GM23338 (cell line): ENCODE measurements around the gene DIP2C. TPM values are rescaled to one million over a fixed set of nuclear protein-coding genes. Genes with fewer than 3 reads are reported as not detected.

ENCODE experiments used
- ATAC-seq: fragments of 200-7000 bp; cut with Tn5 transposase; 3 replicates; pipeline ENCODE4 v1.9.1; 2020
- DNase-seq: peaks from one replicate; pipeline ENCODE4 v3.0.0-alpha.2; 2015; ENCODE audit warnings: low spot score
- H2AFZ ChIP-seq: fragments of 200-600 bp; sonication (generic); 2 replicates; pipeline ENCODE4 v1.8.0; 2016; ENCODE audit warnings: antibody characterized with exemption, mild to moderate bottlenecking, moderate library complexity
- H3F3A ChIP-seq: fragments of 200-600 bp; sonication (generic); replicated peaks from 2 replicates; pipeline ENCODE4 v1.8.0; 2017; ENCODE audit warnings: antibody characterized with exemption, mixed run types, low read depth
- H3K27ac ChIP-seq: fragments of 200-600 bp; sonication (generic); 2 replicates; pipeline ENCODE4 v1.6.1; 2016; ENCODE audit warnings: low read depth
- H3K27me3 ChIP-seq: fragments of 200-600 bp; sonication (generic); 2 replicates; pipeline ENCODE4 v1.8.0; 2016; ENCODE audit warnings: mild to moderate bottlenecking, mixed run types, moderate library complexity; ENCODE audit not compliant: insufficient read depth
- H3K36me3 ChIP-seq: fragments of 200-600 bp; sonication (generic); 2 replicates; pipeline ENCODE4 v1.8.0; 2016; ENCODE audit warnings: mild to moderate bottlenecking; ENCODE audit not compliant: insufficient read depth
- H3K4me1 ChIP-seq: fragments of 200-600 bp; sonication (generic); 2 replicates; pipeline ENCODE4 v1.8.0; 2016; ENCODE audit warnings: mild to moderate bottlenecking, moderate library complexity; ENCODE audit not compliant: insufficient read depth
- H3K4me2 ChIP-seq: fragments of 200-600 bp; sonication (generic); 2 replicates; pipeline ENCODE4 v1.7.1; 2017; ENCODE audit warnings: mixed run types
- H3K4me3 ChIP-seq: fragments of 200-600 bp; sonication (generic); 2 replicates; pipeline ENCODE4 v1.6.1; 2016; ENCODE audit warnings: mixed run types
- H3K79me2 ChIP-seq: fragments of 200-600 bp; sonication (generic); replicated peaks from 2 replicates; pipeline ENCODE4 v1.8.0; 2017; ENCODE audit warnings: mild to moderate bottlenecking; ENCODE audit not compliant: insufficient read depth
- H3K9me2 ChIP-seq: fragments of 200-600 bp; sonication (generic); 2 replicates; pipeline ENCODE4 v1.8.0; 2017; ENCODE audit not compliant: insufficient read depth
- H4K20me1 ChIP-seq: fragments of 200-600 bp; sonication (generic); replicated peaks from 2 replicates; pipeline ENCODE4 v1.8.0; 2017; ENCODE audit warnings: mild to moderate bottlenecking; ENCODE audit not compliant: insufficient read depth
- H3K27ac Mint-ChIP-seq: 2 replicates; pipeline ENCODE4 v1.8.0; 2020; ENCODE audit warnings: inconsistent platforms, mild to moderate bottlenecking, moderate library complexity, mixed read lengths
- H3K27me3 Mint-ChIP-seq: 3 replicates; pipeline ENCODE4 v1.8.0; 2022; ENCODE audit warnings: low read depth, mild to moderate bottlenecking, moderate library complexity, mixed read lengths, inconsistent platforms; ENCODE audit not compliant: insufficient read depth, poor library complexity
- H3K36me3 Mint-ChIP-seq: 3 replicates; pipeline ENCODE4 v1.8.0; 2021; ENCODE audit warnings: low read depth, mild to moderate bottlenecking, inconsistent platforms, moderate library complexity, mixed read lengths
- H3K4me1 Mint-ChIP-seq: 3 replicates; pipeline ENCODE4 v1.8.0; 2020; ENCODE audit warnings: mild to moderate bottlenecking, inconsistent platforms, mixed read lengths
- H3K4me3 Mint-ChIP-seq: 3 replicates; pipeline ENCODE4 v1.8.0; 2021; ENCODE audit warnings: moderate library complexity, mild to moderate bottlenecking, inconsistent platforms, mixed read lengths
- H3K9me3 Mint-ChIP-seq: 3 replicates; pipeline ENCODE4 v1.8.0; 2020; ENCODE audit warnings: moderate library complexity, mild to moderate bottlenecking, inconsistent platforms, mixed read lengths
- CREB1 ChIP-seq: fragments of 250-450 bp; sonication (Bioruptor Pico); IDR thresholded peaks from 2 replicates; pipeline ENCODE4 v1.5.0; 2020; ENCODE audit warnings: low read depth, mild to moderate bottlenecking, moderate library complexity
- EZH2phosphoT487 ChIP-seq: fragments of 200-600 bp; sonication (generic); IDR thresholded peaks from one replicate; pipeline ENCODE4 v1.8.1; 2018; ENCODE audit warnings: antibody characterized with exemption; ENCODE audit not compliant: unreplicated experiment
- POLR2AphosphoS5 ChIP-seq: IDR thresholded peaks from 2 replicates; pipeline ENCODE4 v1.6.1; 2016; ENCODE audit warnings: antibody characterized with exemption, low read depth
- ZNF114 ChIP-seq: fragments of 250-450 bp; sonication (Bioruptor Pico); IDR thresholded peaks from 2 replicates; pipeline ENCODE4 v1.5.0; 2020; ENCODE audit warnings: mild to moderate bottlenecking, moderate library complexity
- ZNF331 ChIP-seq: fragments of 250-450 bp; sonication (Bioruptor Pico); IDR thresholded peaks from 2 replicates; pipeline ENCODE4 v1.5.0; 2020; ENCODE audit warnings: low read depth, mild to moderate bottlenecking, moderate library complexity
- polyA plus RNA-seq: library from polyadenylated mRNA; unstranded; fragments of >200 nt; fragmentation: Nextera tagmentation; extraction: Ambion mirVana; gene quantifications from 2 replicates; pipeline ENCODE4 v1.2.1, GENCODE V29; 2016
- total RNA-seq: library from RNA; depleted of rRNA; stranded (reverse); fragments of >200 nt; shearing (Covaris generic); gene quantifications from 2 replicates; pipeline ENCODE4 v1.2.3, GENCODE V29; 2014
- TF ChIP-seq, protein P1 (sequence below): IDR thresholded peaks from 2 replicates; pipeline ENCODE4 v1.6.1; 2016; ENCODE audit warnings: antibody characterized with exemption
- TF ChIP-seq, protein P2 (sequence below): fragments of 250-450 bp; sonication (Bioruptor Pico); IDR thresholded peaks from 2 replicates; pipeline ENCODE4 v1.5.0; 2020; ENCODE audit warnings: mild to moderate bottlenecking, moderate library complexity
- TF ChIP-seq, protein P3 (sequence below), 2 experiments: fragments of 200-600 bp in 1 of 2; sonication (generic) in 1 of 2; conservative IDR thresholded peaks; 2 replicates each; pipeline versions ENCODE4 v1.5.1 to v1.6.1; 2016 to 2017; ENCODE audit warnings: antibody characterized with exemption in 2 of 2, low read depth in 2 of 2, mild to moderate bottlenecking in 2 of 2, moderate library complexity in 1 of 2

Gene DIP2C
- total and polyA plus RNA-seq, 2 experiments from 2014 or later = 5.1 to 7.7 TPM

DNA sequence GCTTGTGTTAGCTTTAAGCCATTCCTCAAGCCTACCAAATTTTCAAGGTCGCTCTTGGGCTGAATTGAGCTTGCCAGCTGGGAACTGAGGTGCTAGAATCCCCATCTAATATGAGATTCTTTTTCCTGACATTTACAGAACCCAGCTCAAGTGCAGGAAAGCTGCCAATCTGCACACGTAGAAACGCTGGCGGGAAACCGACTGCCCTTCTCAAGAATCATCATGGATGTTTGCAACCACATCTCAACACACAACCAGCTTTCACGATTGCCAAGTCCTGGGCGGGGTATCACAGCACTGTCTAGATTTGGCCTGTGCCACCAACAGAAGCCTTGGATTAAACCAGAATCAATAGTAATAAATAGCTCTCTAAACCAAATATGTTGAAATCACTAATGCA is 203.7 kb downstream of the DIP2C start:
- Histone ChIP-seq H4K20me1 (peaks cover 4% of the 10 kb centered on the region), H3K27me3 (no peaks in the 10 kb centered on the region), H3K27ac (no peak overlapping the region), H3K36me3 (no peaks in the 10 kb centered on the region), H2AFZ (no peak overlapping the region), H3K9me2 (no peaks in the 10 kb centered on the region), H3K4me2 (no peak overlapping the region), H3K4me1 (0 out of 2 replicates have a peak, but pooled peaks cover 5% of the 10 kb centered on the region), H3K4me3 (no peak overlapping the region), H3K79me2 (no peaks in the 10 kb centered on the region), H3F3A (no peaks in the 10 kb centered on the region)
- Mint-ChIP-seq H3K9me3 (no peaks in the 10 kb centered on the region; the same call in 2 of the 3 replicates), H3K4me3 (no peak overlapping the region), H3K4me1 (peaks cover 31% of the 10 kb centered on the region), H3K27me3 (peaks cover 10% of the 10 kb centered on the region), H3K36me3 (no peaks in the 10 kb centered on the region), H3K27ac (no peak overlapping the region)
- TF ChIP-seq, protein P1, sequence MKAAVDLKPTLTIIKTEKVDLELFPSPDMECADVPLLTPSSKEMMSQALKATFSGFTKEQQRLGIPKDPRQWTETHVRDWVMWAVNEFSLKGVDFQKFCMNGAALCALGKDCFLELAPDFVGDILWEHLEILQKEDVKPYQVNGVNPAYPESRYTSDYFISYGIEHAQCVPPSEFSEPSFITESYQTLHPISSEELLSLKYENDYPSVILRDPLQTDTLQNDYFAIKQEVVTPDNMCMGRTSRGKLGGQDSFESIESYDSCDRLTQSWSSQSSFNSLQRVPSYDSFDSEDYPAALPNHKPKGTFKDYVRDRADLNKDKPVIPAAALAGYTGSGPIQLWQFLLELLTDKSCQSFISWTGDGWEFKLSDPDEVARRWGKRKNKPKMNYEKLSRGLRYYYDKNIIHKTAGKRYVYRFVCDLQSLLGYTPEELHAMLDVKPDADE = no peak
- TF ChIP-seq ZNF114 = no peak
- TF ChIP-seq ZNF331 = no peak
- no peak for TF ChIP-seq CREB1 (CRISPR knock-in tag)
- TF ChIP-seq POLR2AphosphoS5 = no peak
- TF ChIP-seq, protein P2, sequence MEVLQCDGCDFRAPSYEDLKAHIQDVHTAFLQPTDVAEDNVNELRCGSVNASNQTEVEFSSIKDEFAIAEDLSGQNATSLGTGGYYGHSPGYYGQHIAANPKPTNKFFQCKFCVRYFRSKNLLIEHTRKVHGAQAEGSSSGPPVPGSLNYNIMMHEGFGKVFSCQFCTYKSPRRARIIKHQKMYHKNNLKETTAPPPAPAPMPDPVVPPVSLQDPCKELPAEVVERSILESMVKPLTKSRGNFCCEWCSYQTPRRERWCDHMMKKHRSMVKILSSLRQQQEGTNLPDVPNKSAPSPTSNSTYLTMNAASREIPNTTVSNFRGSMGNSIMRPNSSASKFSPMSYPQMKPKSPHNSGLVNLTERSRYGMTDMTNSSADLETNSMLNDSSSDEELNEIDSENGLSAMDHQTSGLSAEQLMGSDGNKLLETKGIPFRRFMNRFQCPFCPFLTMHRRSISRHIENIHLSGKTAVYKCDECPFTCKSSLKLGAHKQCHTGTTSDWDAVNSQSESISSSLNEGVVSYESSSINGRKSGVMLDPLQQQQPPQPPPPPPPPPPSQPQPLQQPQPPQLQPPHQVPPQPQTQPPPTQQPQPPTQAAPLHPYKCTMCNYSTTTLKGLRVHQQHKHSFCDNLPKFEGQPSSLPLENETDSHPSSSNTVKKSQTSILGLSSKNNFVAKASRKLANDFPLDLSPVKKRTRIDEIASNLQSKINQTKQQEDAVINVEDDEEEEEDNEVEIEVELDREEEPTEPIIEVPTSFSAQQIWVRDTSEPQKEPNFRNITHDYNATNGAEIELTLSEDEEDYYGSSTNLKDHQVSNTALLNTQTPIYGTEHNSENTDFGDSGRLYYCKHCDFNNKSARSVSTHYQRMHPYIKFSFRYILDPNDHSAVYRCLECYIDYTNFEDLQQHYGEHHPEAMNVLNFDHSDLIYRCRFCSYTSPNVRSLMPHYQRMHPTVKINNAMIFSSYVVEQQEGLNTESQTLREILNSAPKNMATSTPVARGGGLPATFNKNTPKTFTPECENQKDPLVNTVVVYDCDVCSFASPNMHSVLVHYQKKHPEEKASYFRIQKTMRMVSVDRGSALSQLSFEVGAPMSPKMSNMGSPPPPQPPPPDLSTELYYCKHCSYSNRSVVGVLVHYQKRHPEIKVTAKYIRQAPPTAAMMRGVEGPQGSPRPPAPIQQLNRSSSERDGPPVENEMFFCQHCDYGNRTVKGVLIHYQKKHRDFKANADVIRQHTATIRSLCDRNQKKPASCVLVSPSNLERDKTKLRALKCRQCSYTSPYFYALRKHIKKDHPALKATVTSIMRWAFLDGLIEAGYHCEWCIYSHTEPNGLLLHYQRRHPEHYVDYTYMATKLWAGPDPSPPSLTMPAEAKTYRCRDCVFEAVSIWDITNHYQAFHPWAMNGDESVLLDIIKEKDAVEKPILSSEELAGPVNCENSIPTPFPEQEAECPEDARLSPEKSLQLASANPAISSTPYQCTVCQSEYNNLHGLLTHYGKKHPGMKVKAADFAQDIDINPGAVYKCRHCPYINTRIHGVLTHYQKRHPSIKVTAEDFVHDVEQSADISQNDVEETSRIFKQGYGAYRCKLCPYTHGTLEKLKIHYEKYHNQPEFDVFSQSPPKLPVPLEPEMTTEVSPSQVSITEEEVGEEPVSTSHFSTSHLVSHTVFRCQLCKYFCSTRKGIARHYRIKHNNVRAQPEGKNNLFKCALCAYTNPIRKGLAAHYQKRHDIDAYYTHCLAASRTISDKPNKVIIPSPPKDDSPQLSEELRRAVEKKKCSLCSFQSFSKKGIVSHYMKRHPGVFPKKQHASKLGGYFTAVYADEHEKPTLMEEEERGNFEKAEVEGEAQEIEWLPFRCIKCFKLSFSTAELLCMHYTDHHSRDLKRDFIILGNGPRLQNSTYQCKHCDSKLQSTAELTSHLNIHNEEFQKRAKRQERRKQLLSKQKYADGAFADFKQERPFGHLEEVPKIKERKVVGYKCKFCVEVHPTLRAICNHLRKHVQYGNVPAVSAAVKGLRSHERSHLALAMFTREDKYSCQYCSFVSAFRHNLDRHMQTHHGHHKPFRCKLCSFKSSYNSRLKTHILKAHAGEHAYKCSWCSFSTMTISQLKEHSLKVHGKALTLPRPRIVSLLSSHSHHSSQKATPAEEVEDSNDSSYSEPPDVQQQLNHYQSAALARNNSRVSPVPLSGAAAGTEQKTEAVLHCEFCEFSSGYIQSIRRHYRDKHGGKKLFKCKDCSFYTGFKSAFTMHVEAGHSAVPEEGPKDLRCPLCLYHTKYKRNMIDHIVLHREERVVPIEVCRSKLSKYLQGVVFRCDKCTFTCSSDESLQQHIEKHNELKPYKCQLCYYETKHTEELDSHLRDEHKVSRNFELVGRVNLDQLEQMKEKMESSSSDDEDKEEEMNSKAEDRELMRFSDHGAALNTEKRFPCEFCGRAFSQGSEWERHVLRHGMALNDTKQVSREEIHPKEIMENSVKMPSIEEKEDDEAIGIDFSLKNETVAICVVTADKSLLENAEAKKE (CRISPR knock-in tag) = no peak
- TF ChIP-seq, protein P3, sequence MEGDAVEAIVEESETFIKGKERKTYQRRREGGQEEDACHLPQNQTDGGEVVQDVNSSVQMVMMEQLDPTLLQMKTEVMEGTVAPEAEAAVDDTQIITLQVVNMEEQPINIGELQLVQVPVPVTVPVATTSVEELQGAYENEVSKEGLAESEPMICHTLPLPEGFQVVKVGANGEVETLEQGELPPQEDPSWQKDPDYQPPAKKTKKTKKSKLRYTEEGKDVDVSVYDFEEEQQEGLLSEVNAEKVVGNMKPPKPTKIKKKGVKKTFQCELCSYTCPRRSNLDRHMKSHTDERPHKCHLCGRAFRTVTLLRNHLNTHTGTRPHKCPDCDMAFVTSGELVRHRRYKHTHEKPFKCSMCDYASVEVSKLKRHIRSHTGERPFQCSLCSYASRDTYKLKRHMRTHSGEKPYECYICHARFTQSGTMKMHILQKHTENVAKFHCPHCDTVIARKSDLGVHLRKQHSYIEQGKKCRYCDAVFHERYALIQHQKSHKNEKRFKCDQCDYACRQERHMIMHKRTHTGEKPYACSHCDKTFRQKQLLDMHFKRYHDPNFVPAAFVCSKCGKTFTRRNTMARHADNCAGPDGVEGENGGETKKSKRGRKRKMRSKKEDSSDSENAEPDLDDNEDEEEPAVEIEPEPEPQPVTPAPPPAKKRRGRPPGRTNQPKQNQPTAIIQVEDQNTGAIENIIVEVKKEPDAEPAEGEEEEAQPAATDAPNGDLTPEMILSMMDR (conservative IDR thresholded peaks at IDR 0.05; ENCODE audit: low read depth in 2 of 2) = no peak
- TF ChIP-seq EZH2phosphoT487 = no peak
- ATAC-seq (no peak), DNase-seq (no peak)
